Neural cell (in vitro differentiated cells): Measurements from ENCODE around the gene FKBP1B. TPM values are rescaled to one million over a fixed set of nuclear protein-coding genes. Genes with fewer than 3 reads are reported as not detected.

Source experiments
- H2AFZ ChIP-seq: fragments of 200-600, 300-800 bp; sonication (generic), shearing (Covaris generic); 2 replicates; pipeline ENCODE4 v1.6.0; 2014; ENCODE audit warnings: low read depth, mild to moderate bottlenecking, antibody characterized with exemption, low read length, moderate library complexity
- H3F3A ChIP-seq: fragments of 200-600 bp; shearing (Covaris generic); 2 replicates; pipeline ENCODE4 v1.6.1; 2016; ENCODE audit warnings: mild to moderate bottlenecking, moderate library complexity, mixed read lengths, antibody characterized with exemption, low read length; ENCODE audit not compliant: insufficient read depth, poor library complexity, severe bottlenecking
- H3K27ac ChIP-seq: fragments of 200-600, 300-800 bp; sonication (generic), shearing (Covaris generic); 2 replicates; pipeline ENCODE4 v1.5.1; 2014; ENCODE audit warnings: mild to moderate bottlenecking, low read length, moderate library complexity
- H3K27me3 ChIP-seq: fragments of 300-800, 200-600 bp; sonication (generic), shearing (Covaris generic); 2 replicates; pipeline ENCODE4 v1.6.0; 2014; ENCODE audit warnings: mild to moderate bottlenecking, low read depth, low read length, moderate library complexity; ENCODE audit not compliant: insufficient read depth
- H3K36me3 ChIP-seq: fragments of 300-800, 200-600 bp; sonication (generic), shearing (Covaris generic); 2 replicates; pipeline ENCODE4 v1.5.1; 2014; ENCODE audit warnings: mild to moderate bottlenecking, antibody characterized with exemption, low read length, moderate library complexity; ENCODE audit not compliant: insufficient read depth
- H3K4me2 ChIP-seq: fragments of 300-800, 200-600 bp; sonication (generic), shearing (Covaris generic); 2 replicates; pipeline ENCODE4 v1.6.0; 2014; ENCODE audit warnings: mild to moderate bottlenecking, low read length
- H3K4me3 ChIP-seq: fragments of 300-800, 200-600 bp; sonication (generic), shearing (Covaris generic); 2 replicates; pipeline ENCODE4 v1.5.1; 2014; ENCODE audit warnings: mild to moderate bottlenecking, low read length, moderate library complexity
- H3K79me2 ChIP-seq: fragments of 200-600 bp; shearing (Covaris generic); replicated peaks from 2 replicates; pipeline ENCODE4 v1.6.0; 2014; ENCODE audit warnings: mild to moderate bottlenecking, low read length, moderate library complexity; ENCODE audit not compliant: insufficient read depth
- H3K9ac ChIP-seq: fragments of 300-800, 200-600 bp; sonication (generic), shearing (Covaris generic); 2 replicates; pipeline ENCODE4 v1.6.1; 2016; ENCODE audit warnings: mild to moderate bottlenecking, low read length, mixed read lengths
- H3K9me2 ChIP-seq: fragments of 200-600 bp; shearing (Covaris generic); 2 replicates; pipeline ENCODE4 v1.6.1; 2016; ENCODE audit warnings: mild to moderate bottlenecking, low read length, mixed read lengths; ENCODE audit not compliant: insufficient read depth
- H3K9me3 ChIP-seq: fragments of 200-600, 300-800 bp; sonication (generic), shearing (Covaris generic); 2 replicates; pipeline ENCODE4 v1.6.1; 2016; ENCODE audit warnings: mild to moderate bottlenecking, mixed run types, low read length, moderate library complexity, mixed read lengths
- H4K20me1 ChIP-seq: fragments of 200-600 bp; shearing (Covaris generic); 2 replicates; pipeline ENCODE4 v1.6.1; 2016; ENCODE audit warnings: mild to moderate bottlenecking, mixed run types; ENCODE audit not compliant: insufficient read depth
- EP300 ChIP-seq: fragments of 450-650 bp; conservative IDR thresholded peaks from 2 replicates; pipeline ENCODE4 v1.6.1; 2014; ENCODE audit warnings: antibody characterized with exemption, mild to moderate bottlenecking, moderate library complexity; ENCODE audit not compliant: poor library complexity, severe bottlenecking
- EZH2 ChIP-seq: fragments of 200-600, 300-800 bp; shearing (Covaris generic), sonication (generic); IDR thresholded peaks from 2 replicates; pipeline ENCODE4 v1.6.1; 2014; ENCODE audit warnings: antibody characterized with exemption, low read length, borderline replicate concordance, mild to moderate bottlenecking; ENCODE audit not compliant: insufficient read depth, poor library complexity, severe bottlenecking
- MXI1 ChIP-seq: fragments of 450-650 bp; conservative IDR thresholded peaks from 2 replicates; pipeline ENCODE4 v1.6.1; 2014; ENCODE audit warnings: antibody characterized with exemption, mild to moderate bottlenecking; ENCODE audit not compliant: poor library complexity, severe bottlenecking
- POLR2AphosphoS5 ChIP-seq: IDR thresholded peaks from 2 replicates; pipeline ENCODE4 v1.6.1; 2012
- RAD21 ChIP-seq: fragments of 450-650 bp; conservative IDR thresholded peaks from 2 replicates; pipeline ENCODE4 v1.6.1; 2014; ENCODE audit warnings: antibody characterized with exemption, mild to moderate bottlenecking, moderate library complexity
- SMC3 ChIP-seq: fragments of 450-650 bp; conservative IDR thresholded peaks from 2 replicates; pipeline ENCODE4 v1.6.1; 2014; ENCODE audit warnings: antibody characterized with exemption, mild to moderate bottlenecking, moderate library complexity; ENCODE audit not compliant: poor library complexity
- TAF1 ChIP-seq: IDR thresholded peaks from 2 replicates; pipeline ENCODE4 v1.6.1; 2012; ENCODE audit warnings: low read depth
- polyA plus RNA-seq: library from polyadenylated mRNA; depleted of rRNA; stranded (reverse); fragments of >200 nt; gene quantifications from 2 replicates; pipeline ENCODE4 v1.2.3, GENCODE V29; 2014
- TF ChIP-seq, protein P1 (sequence below): fragments of 450-650 bp; IDR thresholded peaks from 2 replicates; pipeline ENCODE4 v1.5.1; 2014; ENCODE audit warnings: antibody characterized with exemption, mild to moderate bottlenecking, moderate library complexity; ENCODE audit not compliant: poor library complexity, severe bottlenecking
- TF ChIP-seq, protein P2 (sequence below): IDR thresholded peaks from 2 replicates; pipeline ENCODE4 v1.6.1; 2012; ENCODE audit warnings: borderline replicate concordance

Gene FKBP1B
- polyA plus RNA-seq, 1 donor from 2014 or later, result 154 TPM

DNA sequence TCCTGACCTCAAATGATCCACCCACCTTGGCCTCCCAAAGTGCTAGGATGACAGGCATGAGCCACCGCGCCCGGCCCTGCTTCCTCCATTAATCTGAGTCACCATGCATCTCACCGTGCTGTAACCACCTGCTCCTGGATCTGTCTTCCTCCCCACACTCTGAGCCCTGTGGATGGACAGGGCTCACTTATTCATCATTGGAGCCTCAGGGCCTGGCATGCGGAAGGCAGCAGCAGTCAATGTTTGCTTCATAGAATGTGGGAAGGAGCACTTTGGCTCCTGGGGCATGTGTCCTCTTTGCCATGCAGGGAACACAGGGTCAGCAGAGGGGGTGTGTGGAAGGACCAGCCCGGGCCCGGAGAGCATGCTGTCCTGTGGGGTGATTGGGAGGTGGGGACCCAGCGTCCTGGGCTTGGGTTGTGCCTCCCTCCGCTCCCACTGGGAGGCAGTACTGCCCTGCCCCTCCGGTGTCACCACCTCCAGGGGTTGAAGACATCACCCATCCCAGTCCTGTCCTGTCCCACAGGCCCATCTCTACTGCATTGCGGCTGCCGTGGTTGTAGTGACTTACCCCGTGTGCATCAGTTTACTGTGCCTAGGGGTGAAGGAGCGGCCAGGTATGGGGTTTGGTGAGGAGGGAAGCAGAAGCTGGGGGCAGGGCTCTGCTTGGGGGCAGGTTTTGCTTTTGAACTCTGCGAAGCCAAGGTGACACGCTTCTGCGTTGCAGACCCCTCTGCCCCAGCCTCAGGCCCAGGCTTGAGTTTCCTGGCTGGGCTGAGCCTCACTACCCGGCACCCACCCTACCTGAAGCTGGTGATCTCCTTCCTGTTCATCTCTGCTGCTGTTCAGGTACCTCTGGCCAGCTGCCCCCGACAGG is 28.2 kb upstream of the FKBP1B start:
- no peaks in the 10 kb centered on the region for H4K20me1 ChIP-seq
- TF ChIP-seq, protein P1, sequence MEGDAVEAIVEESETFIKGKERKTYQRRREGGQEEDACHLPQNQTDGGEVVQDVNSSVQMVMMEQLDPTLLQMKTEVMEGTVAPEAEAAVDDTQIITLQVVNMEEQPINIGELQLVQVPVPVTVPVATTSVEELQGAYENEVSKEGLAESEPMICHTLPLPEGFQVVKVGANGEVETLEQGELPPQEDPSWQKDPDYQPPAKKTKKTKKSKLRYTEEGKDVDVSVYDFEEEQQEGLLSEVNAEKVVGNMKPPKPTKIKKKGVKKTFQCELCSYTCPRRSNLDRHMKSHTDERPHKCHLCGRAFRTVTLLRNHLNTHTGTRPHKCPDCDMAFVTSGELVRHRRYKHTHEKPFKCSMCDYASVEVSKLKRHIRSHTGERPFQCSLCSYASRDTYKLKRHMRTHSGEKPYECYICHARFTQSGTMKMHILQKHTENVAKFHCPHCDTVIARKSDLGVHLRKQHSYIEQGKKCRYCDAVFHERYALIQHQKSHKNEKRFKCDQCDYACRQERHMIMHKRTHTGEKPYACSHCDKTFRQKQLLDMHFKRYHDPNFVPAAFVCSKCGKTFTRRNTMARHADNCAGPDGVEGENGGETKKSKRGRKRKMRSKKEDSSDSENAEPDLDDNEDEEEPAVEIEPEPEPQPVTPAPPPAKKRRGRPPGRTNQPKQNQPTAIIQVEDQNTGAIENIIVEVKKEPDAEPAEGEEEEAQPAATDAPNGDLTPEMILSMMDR, result no peak
- TF ChIP-seq TAF1, result no peak
- no peak for TF ChIP-seq POLR2AphosphoS5
- no peak for TF ChIP-seq RAD21
- no peak for TF ChIP-seq SMC3
- TF ChIP-seq EP300, result no peak
- TF ChIP-seq MXI1, result no peak
- no peak for TF ChIP-seq EZH2
- TF ChIP-seq, protein P2, sequence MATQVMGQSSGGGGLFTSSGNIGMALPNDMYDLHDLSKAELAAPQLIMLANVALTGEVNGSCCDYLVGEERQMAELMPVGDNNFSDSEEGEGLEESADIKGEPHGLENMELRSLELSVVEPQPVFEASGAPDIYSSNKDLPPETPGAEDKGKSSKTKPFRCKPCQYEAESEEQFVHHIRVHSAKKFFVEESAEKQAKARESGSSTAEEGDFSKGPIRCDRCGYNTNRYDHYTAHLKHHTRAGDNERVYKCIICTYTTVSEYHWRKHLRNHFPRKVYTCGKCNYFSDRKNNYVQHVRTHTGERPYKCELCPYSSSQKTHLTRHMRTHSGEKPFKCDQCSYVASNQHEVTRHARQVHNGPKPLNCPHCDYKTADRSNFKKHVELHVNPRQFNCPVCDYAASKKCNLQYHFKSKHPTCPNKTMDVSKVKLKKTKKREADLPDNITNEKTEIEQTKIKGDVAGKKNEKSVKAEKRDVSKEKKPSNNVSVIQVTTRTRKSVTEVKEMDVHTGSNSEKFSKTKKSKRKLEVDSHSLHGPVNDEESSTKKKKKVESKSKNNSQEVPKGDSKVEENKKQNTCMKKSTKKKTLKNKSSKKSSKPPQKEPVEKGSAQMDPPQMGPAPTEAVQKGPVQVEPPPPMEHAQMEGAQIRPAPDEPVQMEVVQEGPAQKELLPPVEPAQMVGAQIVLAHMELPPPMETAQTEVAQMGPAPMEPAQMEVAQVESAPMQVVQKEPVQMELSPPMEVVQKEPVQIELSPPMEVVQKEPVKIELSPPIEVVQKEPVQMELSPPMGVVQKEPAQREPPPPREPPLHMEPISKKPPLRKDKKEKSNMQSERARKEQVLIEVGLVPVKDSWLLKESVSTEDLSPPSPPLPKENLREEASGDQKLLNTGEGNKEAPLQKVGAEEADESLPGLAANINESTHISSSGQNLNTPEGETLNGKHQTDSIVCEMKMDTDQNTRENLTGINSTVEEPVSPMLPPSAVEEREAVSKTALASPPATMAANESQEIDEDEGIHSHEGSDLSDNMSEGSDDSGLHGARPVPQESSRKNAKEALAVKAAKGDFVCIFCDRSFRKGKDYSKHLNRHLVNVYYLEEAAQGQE, result no peak
- H3K9ac ChIP-seq, result no peak overlapping the region
- H3F3A ChIP-seq, result no peaks in the 10 kb centered on the region
- H3K9me2 ChIP-seq, result no peaks in the 10 kb centered on the region
- no peak overlapping the region for H3K4me2 ChIP-seq
- no peak overlapping the region for H3K27ac ChIP-seq
- H3K27me3 ChIP-seq, result no peaks in the 10 kb centered on the region
- no peaks in the 10 kb centered on the region for H3K36me3 ChIP-seq
- no peak overlapping the region for H2AFZ ChIP-seq
- no peaks in the 10 kb centered on the region for H3K9me3 ChIP-seq
- H3K4me3 ChIP-seq, result no peak overlapping the region
- no peaks in the 10 kb centered on the region for H3K79me2 ChIP-seq

DNA sequence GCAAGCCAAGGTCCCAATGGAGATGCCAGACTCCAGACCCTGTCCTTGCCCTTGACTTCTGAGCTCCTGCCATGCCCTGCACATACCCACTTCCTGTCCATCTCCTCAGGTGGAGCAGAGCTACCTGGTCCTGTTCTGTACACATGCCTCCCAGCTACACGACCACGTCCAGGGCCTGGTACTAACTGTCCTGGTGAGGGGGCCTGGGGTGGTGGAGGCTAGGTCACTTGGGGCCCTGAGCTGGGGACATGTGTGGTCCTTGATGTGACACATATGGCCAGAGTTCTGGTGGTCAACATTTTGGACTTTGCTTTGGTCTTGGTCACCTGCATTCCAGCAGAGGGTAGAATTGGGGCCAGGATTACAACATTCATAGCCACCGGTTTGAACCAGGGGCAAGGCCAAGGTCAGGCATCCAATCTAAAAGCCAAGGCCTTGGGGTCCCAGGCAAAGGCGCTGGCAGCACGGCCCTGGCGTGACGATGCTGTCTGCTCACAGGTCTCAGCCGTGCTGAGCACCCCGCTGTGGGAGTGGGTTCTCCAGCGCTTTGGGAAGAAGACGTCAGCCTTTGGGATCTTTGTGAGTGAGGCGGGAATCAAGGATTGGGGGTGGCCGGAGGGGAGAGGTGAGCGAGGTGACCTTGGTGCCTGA is 27.1 kb upstream of the FKBP1B start:
- Histone ChIP-seq H3K9ac (no peak overlapping the region), H3K4me2 (no peak overlapping the region), H3K9me3 (no peaks in the 10 kb centered on the region), H3K36me3 (no peaks in the 10 kb centered on the region), H2AFZ (no peak overlapping the region), H3K27me3 (no peaks in the 10 kb centered on the region), H3K27ac (no peak overlapping the region), H3K79me2 (no peaks in the 10 kb centered on the region), H3K4me3 (no peak overlapping the region), H4K20me1 (no peaks in the 10 kb centered on the region), H3F3A (no peaks in the 10 kb centered on the region), H3K9me2 (no peaks in the 10 kb centered on the region)
- TF ChIP-seq MXI1, result no peak
